H7 (cell line): ENCODE measurements around the gene ZC3H18. TPM values are rescaled to one million over a fixed set of nuclear protein-coding genes. Genes with fewer than 3 reads are reported as not detected.

Experiments
- DNase-seq: peaks from one replicate; pipeline ENCODE4 v3.0.0; 2012
- H3K27me3 ChIP-seq: 2 replicates; pipeline ENCODE4 v1.6.0; 2011; ENCODE audit warnings: mild to moderate bottlenecking, low read length; ENCODE audit not compliant: control insufficient read depth, insufficient read depth
- H3K36me3 ChIP-seq: replicated peaks from 2 replicates; pipeline ENCODE4 v1.5.1; 2011; ENCODE audit warnings: low read length; ENCODE audit not compliant: control insufficient read depth, insufficient read depth
- H3K4me3 ChIP-seq: 2 replicates; pipeline ENCODE4 v1.5.1; 2011; ENCODE audit warnings: low read depth, mild to moderate bottlenecking, control low read depth, low read length, moderate library complexity; ENCODE audit not compliant: insufficient read depth
- total RNA-seq: library from RNA; depleted of rRNA; stranded (reverse); fragments of >200 nt; shearing (Covaris generic); gene quantifications from 2 replicates; pipeline ENCODE4 v1.2.3, GENCODE V29; 2014

ZC3H18 gene
- total RNA-seq, 1 experiment from 2014 or later = 19.5 TPM

GRCh38 chr16:88529596-88529995 is 40.6 kb upstream of the ZC3H18 start:
- H3K27me3 ChIP-seq = no peaks in the 10 kb centered on the region
- no peak for DNase-seq
- H3K4me3 ChIP-seq = no peak overlapping the region
- no peaks in the 10 kb centered on the region; the same call in 1 of the 2 replicates for H3K36me3 ChIP-seq

GRCh38 chr16:88530051-88530857 is 39.9 kb upstream of the ZC3H18 start:
- no peak for DNase-seq
- Histone ChIP-seq H3K4me3 (no peak overlapping the region), H3K27me3 (no peaks in the 10 kb centered on the region), H3K36me3 (no peaks in the 10 kb centered on the region; the same call in 1 of the 2 replicates)

DNA sequence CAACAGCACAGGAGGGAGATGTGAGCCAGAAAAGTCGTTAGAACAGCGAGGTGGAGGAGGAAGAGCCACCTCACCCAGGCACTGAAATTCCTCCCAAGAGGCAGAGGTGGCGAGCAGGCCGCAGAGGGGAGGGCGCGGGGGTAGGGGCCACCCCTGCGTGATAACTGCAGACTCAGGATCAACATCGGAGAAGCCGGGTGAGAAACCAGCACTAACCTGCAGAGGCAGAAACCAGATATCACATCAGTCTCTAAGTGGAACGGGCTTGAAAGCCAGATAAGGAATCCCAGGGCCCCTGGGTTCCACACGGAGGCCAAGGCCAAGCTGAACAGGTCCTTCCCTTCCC is 39.4 kb upstream of the ZC3H18 start:
- Histone ChIP-seq H3K4me3 (no peak overlapping the region), H3K27me3 (no peaks in the 10 kb centered on the region), H3K36me3 (no peaks in the 10 kb centered on the region; the same call in 1 of the 2 replicates)
- no peak for DNase-seq

DNA sequence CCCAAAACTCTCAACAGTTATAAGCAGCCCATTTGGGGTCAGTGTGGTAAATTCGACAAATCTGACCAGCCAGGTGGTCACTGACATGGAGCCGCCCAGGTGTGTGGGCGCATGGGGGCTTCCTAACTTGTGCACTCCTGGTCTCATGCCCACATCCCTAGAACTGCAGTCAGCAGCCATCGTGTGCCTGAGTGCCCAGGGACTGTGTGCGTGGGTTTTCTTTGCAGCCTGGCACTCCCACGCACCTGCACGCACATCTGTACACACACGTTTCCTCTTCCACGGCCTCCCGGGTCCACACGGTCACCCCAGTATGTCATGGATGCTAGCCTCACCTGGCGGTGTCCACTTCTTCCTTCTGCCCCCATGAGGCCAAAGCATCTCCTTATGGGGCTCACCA is 38.9 kb upstream of the ZC3H18 start:
- H3K4me3 ChIP-seq = no peak overlapping the region
- no peaks in the 10 kb centered on the region for H3K27me3 ChIP-seq
- H3K36me3 ChIP-seq = no peaks in the 10 kb centered on the region; the same call in 1 of the 2 replicates
- no peak for DNase-seq

DNA sequence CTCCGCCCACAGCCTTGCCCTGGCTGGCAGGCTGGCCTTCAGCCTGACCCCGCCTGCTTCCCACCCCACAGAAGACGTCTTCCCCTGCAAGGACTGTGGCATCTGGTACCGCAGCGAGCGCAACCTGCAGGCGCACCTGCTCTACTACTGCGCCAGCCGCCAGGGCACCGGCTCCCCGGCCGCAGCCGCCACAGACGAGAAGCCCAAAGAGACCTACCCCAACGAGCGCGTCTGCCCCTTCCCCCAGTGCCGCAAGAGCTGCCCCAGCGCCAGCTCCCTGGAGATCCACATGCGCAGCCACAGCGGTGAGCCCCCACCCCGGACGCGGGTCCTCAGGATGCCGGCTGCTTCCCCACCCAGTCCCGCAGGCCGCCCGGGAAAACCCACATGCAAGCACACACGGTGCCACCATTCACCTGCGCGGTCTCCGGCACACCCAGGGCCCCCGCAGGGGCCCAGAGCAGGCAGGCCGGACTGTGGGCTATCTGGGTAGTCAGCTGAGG is 38.2 kb upstream of the ZC3H18 start:
- DNase-seq = no peak
- no peaks in the 10 kb centered on the region; the same call in 1 of the 2 replicates for H3K36me3 ChIP-seq
- H3K4me3 ChIP-seq = no peak overlapping the region
- H3K27me3 ChIP-seq = no peaks in the 10 kb centered on the region

- peak overlapping the region; percentile 54 for H3K4me3 ChIP-seq
- no peaks in the 10 kb centered on the region; the same call in 1 of the 2 replicates for H3K36me3 ChIP-seq
- H3K27me3 ChIP-seq = no peaks in the 10 kb centered on the region
- DNase-seq = no peak
Measured at GRCh38 chr16:88532434-88533241, 37.6 kb upstream of the ZC3H18 start.

- Histone ChIP-seq H3K4me3 (peak overlapping the region; percentile 54), H3K27me3 (no peaks in the 10 kb centered on the region), H3K36me3 (no peaks in the 10 kb centered on the region; the same call in 1 of the 2 replicates)
- DNase-seq = no peak
Measured at GRCh38 chr16:88533381-88533917, 36.8 kb upstream of the ZC3H18 start.

- Histone ChIP-seq H3K36me3 (no peaks in the 10 kb centered on the region; the same call in 1 of the 2 replicates), H3K27me3 (no peaks in the 10 kb centered on the region), H3K4me3 (peak overlapping the region; percentile 76)
- DNase-seq = peak; percentile 99
Measured at GRCh38 chr16:88533932-88534637, 36.1 kb upstream of the ZC3H18 start.

DNA sequence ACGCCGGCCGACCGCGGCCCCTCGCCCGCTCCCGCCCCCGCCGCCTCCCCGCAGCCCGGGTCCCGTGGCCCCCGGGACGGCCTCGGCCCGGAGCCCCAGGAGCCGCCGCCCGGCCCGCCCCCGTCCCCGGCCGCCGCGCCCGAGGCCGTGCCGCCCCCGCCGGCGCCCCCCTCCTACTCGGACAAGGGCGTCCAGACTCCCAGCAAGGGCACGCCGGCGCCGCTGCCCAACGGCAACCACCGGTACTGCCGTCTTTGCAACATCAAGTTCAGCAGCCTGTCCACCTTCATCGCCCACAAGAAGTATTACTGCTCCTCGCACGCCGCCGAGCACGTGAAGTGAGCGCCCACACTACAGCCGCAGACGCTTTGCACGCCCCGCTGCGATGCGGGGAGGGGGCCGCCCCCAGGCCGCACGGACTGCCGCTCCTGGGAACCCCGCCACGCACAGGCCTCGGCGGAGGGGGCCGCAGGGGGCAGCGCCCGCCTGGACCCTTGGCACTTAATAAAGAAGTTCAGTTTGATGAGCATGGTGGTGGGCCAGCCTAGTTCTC is 35.5 kb upstream of the ZC3H18 start:
- Histone ChIP-seq H3K27me3 (no peaks in the 10 kb centered on the region), H3K36me3 (no peaks in the 10 kb centered on the region; the same call in 1 of the 2 replicates), H3K4me3 (peak overlapping the region; percentile 76)
- DNase-seq = peak; percentile 90

DNA sequence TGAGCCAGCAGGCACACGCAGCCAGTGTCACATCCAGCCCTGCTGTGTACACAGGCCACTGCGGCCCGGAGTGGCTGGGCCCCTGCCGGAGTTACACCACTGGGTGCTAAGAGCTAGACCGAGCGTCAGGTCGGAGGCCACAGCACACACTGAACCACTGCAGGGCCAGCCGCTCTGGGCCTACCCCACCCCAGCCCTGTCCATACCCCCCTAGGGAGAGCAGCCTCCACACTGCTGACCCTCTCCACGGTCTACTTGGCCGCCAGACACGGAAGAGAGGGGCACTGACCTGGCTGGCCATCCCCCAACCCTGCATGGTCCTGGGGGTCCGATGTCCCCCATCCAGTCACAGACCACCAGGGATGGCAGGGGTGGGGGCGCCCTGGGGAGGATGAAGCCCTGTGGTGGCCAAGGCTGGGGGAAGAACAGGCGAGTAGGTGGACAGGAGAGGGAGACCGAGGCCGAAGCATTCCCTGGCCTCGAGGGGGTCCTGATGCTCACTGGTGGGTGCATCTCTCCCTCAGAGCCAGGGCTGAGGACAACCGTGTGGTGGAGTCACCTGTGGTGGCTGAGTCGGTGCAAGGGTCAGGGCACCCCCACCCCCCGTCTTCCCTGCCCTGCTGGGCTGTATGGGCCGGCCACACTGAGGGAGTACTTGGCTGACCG is 34.9 kb upstream of the ZC3H18 start:
- DNase-seq = peak; percentile 65
- peak overlapping the region; percentile 76 for H3K4me3 ChIP-seq
- no peaks in the 10 kb centered on the region; the same call in 1 of the 2 replicates for H3K27me3 ChIP-seq
- H3K36me3 ChIP-seq = no peaks in the 10 kb centered on the region; the same call in 1 of the 2 replicates

- H3K4me3 ChIP-seq = no peak overlapping the region
- no peaks in the 10 kb centered on the region; the same call in 1 of the 2 replicates for H3K27me3 ChIP-seq
- no peak for DNase-seq
- no peaks in the 10 kb centered on the region for H3K36me3 ChIP-seq
Measured at GRCh38 chr16:88535857-88536222, 34.4 kb upstream of the ZC3H18 start.

GRCh38 chr16:88536510-88536909 is 33.7 kb upstream of the ZC3H18 start:
- H3K27me3 ChIP-seq = no peaks in the 10 kb centered on the region; the same call in 1 of the 2 replicates
- peak; percentile 61 for DNase-seq
- H3K36me3 ChIP-seq = no peaks in the 10 kb centered on the region

GRCh38 chr16:88536971-88537751 is 33.0 kb upstream of the ZC3H18 start:
- H3K27me3 ChIP-seq = no peaks in the 10 kb centered on the region; the same call in 1 of the 2 replicates
- H3K4me3 ChIP-seq = no peak overlapping the region
- no peaks in the 10 kb centered on the region for H3K36me3 ChIP-seq
- peak; percentile 87 for DNase-seq

More at GRCh38 chr16:88536510-88536909, 33.7 kb upstream of the ZC3H18 start:
- no peak overlapping the region for H3K4me3 ChIP-seq
